Measurements from ENCODE around the gene MAP6D1. TPM values are rescaled to one million over a fixed set of nuclear protein-coding genes. Genes with fewer than 3 reads are reported as not detected.

The MAP6D1 gene
- total RNA-seq, 1 experiment from 2014 or later = 1.7 TPM

Other genes with a start within 250 kb of the MAP6D1 start
- gene KLHL24, start 190.0 kb downstream of the MAP6D1 start, total RNA-seq (2014; rRNA removed; shearing (Covaris generic)) = 9.3 and 12.5 TPM in 2 replicates
- 21.6 and 21.8 TPM in 2 replicates for gene YEATS2, start 127.8 kb downstream of the MAP6D1 start, total RNA-seq (2014; rRNA removed; shearing (Covaris generic))
- gene PARL, start 59.3 kb upstream of the MAP6D1 start, total RNA-seq (2014; rRNA removed; shearing (Covaris generic)) = 73.9 and 88.0 TPM in 2 replicates
- gene ABCC5, start 192.3 kb upstream of the MAP6D1 start, total RNA-seq (2014; rRNA removed; shearing (Covaris generic)) = 10.0 and 28.5 TPM in 2 replicates
- not detected in 2 replicates for gene HTR3D, start 206.2 kb upstream of the MAP6D1 start, total RNA-seq (2014; rRNA removed; shearing (Covaris generic))
- gene HTR3C, start 227.5 kb upstream of the MAP6D1 start, total RNA-seq (2014; rRNA removed; shearing (Covaris generic)) = not detected in 2 replicates

Data from Daoy (cell line).